ENCODE measurements around the gene CLIC1. TPM values are rescaled to one million over a fixed set of nuclear protein-coding genes. Genes with fewer than 3 reads are reported as not detected.

Gene CLIC1
- total and polyA plus RNA-seq, 2 donors from 2014 or later: 456 to 489 TPM

- Histone ChIP-seq H3K4me1 (ENCODE audit: control insufficient read depth in 2 of 3, insufficient read depth in 2 of 3, low read depth in 1 of 3, low read length in 3 of 3) (peaks cover 0 to 14% (median 0%) of the 10 kb centered on the region in 3 donors), H3K27ac (ENCODE audit: low read depth in 2 of 2, low read length in 2 of 2) (no peak overlapping the region), H3K36me3 (ENCODE audit: control insufficient read depth in 2 of 3, insufficient read depth in 3 of 3, low read length in 3 of 3) (peaks cover 0 to 18% (median 18%) of the 10 kb centered on the region in 3 donors), H3K9me3 (ENCODE audit: control insufficient read depth in 2 of 3, insufficient read depth in 1 of 3, low read length in 3 of 3) (no peaks in the 10 kb centered on the region), H3K4me3 (ENCODE audit: low read length in 3 of 3) (no peak overlapping the region), H3K27me3 (ENCODE audit: control insufficient read depth, insufficient read depth, low read length) (no peaks in the 10 kb centered on the region), H3K9ac (ENCODE audit: low read length in 3 of 3) (no peak overlapping the region)
- peak in 1 of 5 donors; percentile 60 for DNase-seq
- TF ChIP-seq CTCF (IDR thresholded peaks at IDR 0.05; ENCODE audit: borderline replicate concordance, extremely low read depth, insufficient read depth): no peak
- intact Hi-C loops (cut with DNase I): no loop called here
- no peak for FAIRE-seq
These were observed 44.3 kb upstream of the CLIC1 start for GRCh38 chr6:31780507-31781243.

- H3K9me3 ChIP-seq (ENCODE audit: control insufficient read depth in 2 of 3, insufficient read depth in 1 of 3, low read length in 3 of 3): no peaks in the 10 kb centered on the region
- TF ChIP-seq CTCF (IDR thresholded peaks at IDR 0.05; ENCODE audit: borderline replicate concordance, extremely low read depth, insufficient read depth): no peak
- H3K36me3 ChIP-seq (ENCODE audit: control insufficient read depth in 2 of 3, insufficient read depth in 3 of 3, low read length in 3 of 3): peaks cover 0 to 15% (median 13%) of the 10 kb centered on the region in 3 donors
- no peak for FAIRE-seq
- H3K9ac ChIP-seq (ENCODE audit: low read length in 3 of 3): no peak overlapping the region
- DNase-seq: no peak
- no peaks in the 10 kb centered on the region for H3K27me3 ChIP-seq (ENCODE audit: control insufficient read depth, insufficient read depth, low read length)
- H3K27ac ChIP-seq (ENCODE audit: low read depth in 2 of 2, low read length in 2 of 2): no peak overlapping the region
- no peak overlapping the region for H3K4me3 ChIP-seq (ENCODE audit: low read length in 3 of 3)
- intact Hi-C loops (cut with DNase I): no loop called here
- H3K4me1 ChIP-seq (ENCODE audit: control insufficient read depth in 2 of 3, insufficient read depth in 2 of 3, low read depth in 1 of 3, low read length in 3 of 3): peaks cover 0 to 17% (median 0%) of the 10 kb centered on the region in 3 donors
These were observed 43.6 kb upstream of the CLIC1 start for GRCh38 chr6:31779908-31780307.

DNA sequence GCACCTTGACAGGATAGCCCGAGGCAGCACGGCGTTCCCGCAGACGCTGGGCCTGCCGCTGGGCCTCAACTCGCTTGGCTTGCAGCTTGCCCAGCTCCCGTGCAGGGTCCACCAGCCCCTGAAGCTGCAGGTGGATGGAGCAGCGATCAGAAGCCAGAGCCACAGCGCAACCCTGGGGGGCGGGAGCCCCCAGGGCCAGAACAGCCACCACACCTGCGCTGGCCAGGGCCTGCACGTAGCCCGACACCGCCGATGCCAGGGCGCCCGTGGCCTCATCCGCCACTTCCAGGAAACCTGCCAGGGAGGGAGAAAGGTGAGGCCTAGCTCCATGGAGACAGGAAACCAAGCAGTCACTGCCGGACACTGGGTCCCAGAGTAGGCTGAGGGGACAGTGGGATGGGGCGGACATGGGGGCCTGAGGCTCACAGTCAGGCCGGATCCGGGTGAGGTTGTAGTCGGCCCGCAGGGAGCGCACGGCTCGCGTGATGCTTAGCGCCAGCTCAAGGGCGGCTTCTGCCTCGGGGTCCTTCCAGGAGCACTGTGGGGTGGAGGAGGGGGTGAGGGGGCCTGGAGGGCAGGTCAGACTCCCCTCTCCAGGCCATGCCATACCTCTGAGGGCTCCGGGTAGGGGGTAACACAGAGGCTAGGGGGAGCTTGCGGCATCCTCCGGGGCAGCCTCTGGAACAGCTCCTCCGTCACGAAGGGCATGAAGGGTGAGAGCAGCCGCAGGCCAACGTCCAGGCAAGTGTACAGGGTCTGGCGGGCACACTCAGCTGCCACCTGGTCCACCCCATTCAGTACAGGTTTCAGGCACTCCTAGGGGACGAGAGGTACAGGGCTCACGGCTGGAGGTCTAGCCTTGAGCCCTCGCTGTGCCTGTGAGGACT lies 42.9 kb upstream of the CLIC1 start:
- TF ChIP-seq CTCF (IDR thresholded peaks at IDR 0.05; ENCODE audit: borderline replicate concordance, extremely low read depth, insufficient read depth): no peak
- no peak for FAIRE-seq
- Histone ChIP-seq H3K4me3 (ENCODE audit: low read length in 3 of 3) (no peak overlapping the region), H3K4me1 (ENCODE audit: control insufficient read depth in 2 of 3, insufficient read depth in 2 of 3, low read depth in 1 of 3, low read length in 3 of 3) (peaks cover 0 to 17% (median 0%) of the 10 kb centered on the region in 3 donors), H3K27ac (ENCODE audit: low read depth in 2 of 2, low read length in 2 of 2) (no peak overlapping the region), H3K36me3 (ENCODE audit: control insufficient read depth in 2 of 3, insufficient read depth in 3 of 3, low read length in 3 of 3) (peaks cover 0 to 12% (median 9%) of the 10 kb centered on the region in 3 donors), H3K27me3 (ENCODE audit: control insufficient read depth, insufficient read depth, low read length) (no peaks in the 10 kb centered on the region), H3K9me3 (ENCODE audit: control insufficient read depth in 2 of 3, insufficient read depth in 1 of 3, low read length in 3 of 3) (no peaks in the 10 kb centered on the region), H3K9ac (ENCODE audit: low read length in 3 of 3) (no peak overlapping the region)
- intact Hi-C loops (cut with DNase I): no loop called here
- no peak for DNase-seq
